ENCODE data around the gene KRT80.

The KRT80 gene

DNA sequence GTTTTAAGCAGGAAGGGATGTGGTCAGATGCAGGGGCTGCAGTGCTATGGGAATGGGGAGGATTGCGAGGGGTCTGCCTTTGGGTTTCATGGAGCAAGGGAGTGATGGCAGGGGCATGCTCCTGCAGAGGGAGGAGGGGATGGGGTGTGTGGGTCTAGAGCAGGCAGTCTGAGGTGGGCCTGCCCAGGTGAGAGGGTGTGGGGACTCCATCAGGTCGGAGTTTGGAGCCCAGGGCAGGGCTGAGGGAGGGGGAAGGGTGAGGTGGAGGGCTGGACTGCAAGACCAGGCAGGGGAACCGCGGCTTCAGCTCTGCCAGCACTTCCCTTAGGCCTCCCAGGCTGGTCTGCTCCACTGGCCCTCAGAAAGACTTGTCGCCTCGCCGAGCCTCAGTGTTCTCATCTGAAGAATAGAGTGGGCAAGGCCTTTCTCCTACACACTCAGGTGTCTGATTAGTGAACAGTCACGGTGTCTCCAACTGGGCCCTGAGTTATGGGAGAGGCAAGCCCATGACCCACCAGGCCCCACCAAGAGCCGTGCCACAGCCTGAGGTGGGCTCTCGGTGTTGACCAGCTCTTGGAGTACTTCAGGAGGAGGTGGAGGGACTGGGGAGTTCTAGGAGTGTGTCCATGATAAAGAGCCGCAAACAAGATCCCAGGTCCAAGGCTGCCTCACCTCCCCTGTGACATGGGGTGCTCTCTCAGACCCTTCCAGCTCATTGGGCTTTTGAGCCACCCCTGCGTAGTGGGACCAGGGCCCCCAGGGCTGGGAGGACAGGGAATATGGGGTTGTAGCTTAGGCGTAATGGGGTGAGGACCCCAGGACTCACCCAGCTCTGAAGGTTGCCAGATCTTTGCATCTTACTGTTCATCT, 20.1 kb upstream of the KRT80 start:
- in situ Hi-C loops (cut with MboI; ENCODE audit: low sequenced_read_pairs): no loop called here

DNA sequence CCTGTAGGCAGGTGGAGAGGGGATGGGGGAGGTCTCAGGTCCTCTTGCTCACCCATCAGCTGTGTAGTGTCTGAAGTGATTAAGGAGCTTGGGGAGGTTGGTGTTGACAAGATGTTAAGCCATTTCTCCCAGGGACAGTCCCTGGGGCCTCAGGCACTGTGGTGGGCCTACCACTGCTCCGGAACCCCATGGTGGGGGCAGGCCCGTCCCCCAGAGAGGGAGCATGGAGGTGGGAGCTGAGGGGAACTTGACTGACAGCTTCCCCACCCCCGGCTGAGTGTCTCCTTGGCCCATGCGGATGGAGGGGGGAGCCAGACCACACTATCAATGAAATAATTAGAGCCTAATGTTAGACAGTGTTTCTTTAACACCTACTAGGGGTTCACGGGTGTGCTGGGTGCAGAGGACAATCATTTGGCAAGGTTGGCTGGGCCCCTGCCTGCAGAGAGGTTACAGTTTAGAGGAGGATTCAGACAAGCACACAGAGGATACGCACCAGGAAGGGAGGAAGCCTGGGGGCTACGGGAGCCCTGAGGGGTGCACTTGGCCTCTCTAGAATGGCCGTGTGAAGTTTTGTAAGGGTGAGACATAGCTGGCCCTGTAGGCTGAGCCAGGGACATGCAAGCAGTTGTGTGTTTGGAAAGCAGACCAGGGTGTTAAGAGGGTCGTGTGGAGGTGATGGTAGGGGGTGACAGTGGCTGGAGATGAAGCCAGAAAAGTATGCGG, 19.3 kb upstream of the KRT80 start:
- in situ Hi-C loops (cut with MboI; ENCODE audit: low sequenced_read_pairs): no loop called here

DNA sequence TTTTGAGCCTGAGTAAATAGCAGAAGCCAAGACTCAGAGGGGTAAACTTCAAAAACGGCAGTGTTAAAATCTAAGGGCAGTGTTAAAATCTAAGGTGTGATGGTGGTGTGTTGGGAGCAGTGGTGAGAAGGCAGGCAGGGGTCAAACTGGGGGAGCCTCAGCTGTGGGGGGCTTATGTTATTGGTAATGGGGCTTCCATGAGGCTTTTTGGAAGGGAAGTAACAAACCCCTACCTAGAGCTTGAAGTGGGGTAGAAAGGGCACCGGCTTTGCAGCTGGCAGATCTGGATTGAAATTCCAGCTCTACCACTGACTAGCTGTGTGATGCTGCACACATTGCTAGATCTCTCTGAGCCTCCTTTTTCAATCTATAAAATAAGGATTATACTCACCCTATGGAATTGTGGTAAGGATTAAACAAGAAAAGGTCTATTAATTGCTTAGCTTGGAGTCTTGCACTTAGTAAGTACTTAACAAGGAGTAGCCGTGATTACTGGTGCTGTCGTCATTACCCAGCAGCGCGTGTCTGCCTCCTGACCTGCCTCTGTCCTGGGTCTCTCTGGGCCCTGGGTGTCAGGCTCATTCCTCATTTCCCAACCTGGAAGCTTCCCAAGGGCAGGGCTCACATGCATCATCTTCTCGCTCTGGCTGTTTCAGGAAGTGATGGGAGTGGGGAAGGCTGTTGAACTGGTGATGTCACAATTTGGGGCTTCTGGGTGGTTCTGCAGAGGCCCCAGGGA, 18.5 kb upstream of the KRT80 start:
- in situ Hi-C loops (cut with MboI; ENCODE audit: low sequenced_read_pairs): no loop called here

DNA sequence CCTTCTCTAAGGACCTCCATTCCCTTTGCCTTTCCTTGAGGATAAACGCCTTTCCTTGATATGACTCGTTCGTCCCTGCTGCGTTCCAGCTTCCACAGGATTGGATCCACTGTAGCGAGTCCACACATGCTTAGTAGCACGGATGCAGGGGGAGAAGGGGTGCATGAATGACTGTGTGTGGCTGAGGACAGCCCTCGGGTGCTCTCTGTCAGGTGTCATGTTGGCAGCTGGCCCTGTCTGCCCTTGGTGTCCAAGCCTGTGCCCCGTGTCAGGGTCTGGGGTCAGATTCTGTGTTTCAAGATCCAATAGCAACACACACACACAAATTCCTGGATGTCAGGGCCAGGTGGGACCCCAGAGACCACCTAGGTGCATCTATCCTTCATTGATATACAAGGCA, 17.5 kb upstream of the KRT80 start:
- in situ Hi-C loops (cut with MboI; ENCODE audit: low sequenced_read_pairs): no loop called here

DNA sequence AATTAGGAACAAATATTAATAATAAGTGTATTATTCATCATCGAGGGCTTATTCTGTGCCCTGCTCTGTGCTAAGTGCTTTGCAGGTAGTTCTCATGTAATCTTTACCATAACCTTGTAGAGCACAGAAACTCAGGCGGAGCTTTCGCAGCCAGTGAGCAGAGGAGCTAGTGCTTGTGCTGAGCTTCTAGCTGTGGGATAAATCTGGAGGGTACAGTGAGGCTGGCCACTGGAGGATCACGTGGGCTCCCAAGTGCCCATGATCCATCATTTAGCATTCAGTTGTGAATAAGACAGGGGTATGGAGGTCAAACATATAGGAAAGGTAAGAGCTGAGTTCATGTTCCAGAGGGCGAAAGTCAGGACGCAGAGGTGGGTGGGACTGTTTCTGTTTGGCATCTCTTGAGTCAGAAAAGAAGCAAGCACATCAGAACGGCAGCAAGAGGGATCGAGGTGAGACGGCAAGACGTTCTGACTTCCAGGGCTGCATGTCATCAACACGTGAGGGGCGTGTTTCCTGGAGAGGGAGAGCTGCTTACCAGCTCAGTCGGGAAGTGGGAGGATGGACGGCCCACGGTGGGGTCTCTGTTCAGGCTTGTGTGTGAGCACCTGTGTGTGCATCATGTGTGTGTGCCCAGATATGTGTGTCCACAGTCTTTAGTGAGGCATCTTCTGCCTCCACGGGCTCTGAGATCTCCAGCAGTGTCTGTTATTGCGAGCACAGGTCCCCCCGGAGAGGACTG, 16.8 kb upstream of the KRT80 start:
- in situ Hi-C loops (cut with MboI; ENCODE audit: low sequenced_read_pairs): no loop called here

- in situ Hi-C loops (cut with MboI; ENCODE audit: low sequenced_read_pairs): no loop called here
Measured at GRCh38 chr12:52207895-52208294, 16.1 kb upstream of the KRT80 start.

- in situ Hi-C loops (cut with MboI; ENCODE audit: low sequenced_read_pairs): no loop called here
Measured at GRCh38 chr12:52207106-52207505, 15.3 kb upstream of the KRT80 start.

- in situ Hi-C loops (cut with MboI; ENCODE audit: low sequenced_read_pairs): no loop called here
Measured at GRCh38 chr12:52206304-52207040, 14.7 kb upstream of the KRT80 start.

GRCh38 chr12:52205612-52206303, 13.9 kb upstream of the KRT80 start:
- in situ Hi-C loops (cut with MboI; ENCODE audit: low sequenced_read_pairs): no loop called here

GRCh38 chr12:52204931-52205505, 13.2 kb upstream of the KRT80 start:
- in situ Hi-C loops (cut with MboI; ENCODE audit: low sequenced_read_pairs): no loop called here

- in situ Hi-C loops (cut with MboI; ENCODE audit: low sequenced_read_pairs): no loop called here
Measured at GRCh38 chr12:52204095-52204930, 12.5 kb upstream of the KRT80 start.

- in situ Hi-C loops (cut with MboI; ENCODE audit: low sequenced_read_pairs): no loop called here
Measured at GRCh38 chr12:52203079-52203921, 11.5 kb upstream of the KRT80 start.

GRCh38 chr12:52202361-52203078, 10.7 kb upstream of the KRT80 start:
- in situ Hi-C loops (cut with MboI; ENCODE audit: low sequenced_read_pairs): no loop called here

GRCh38 chr12:52201451-52201839, 9.6 kb upstream of the KRT80 start:
- in situ Hi-C loops (cut with MboI; ENCODE audit: low sequenced_read_pairs): no loop called here

- in situ Hi-C loops (cut with MboI; ENCODE audit: low sequenced_read_pairs): no loop called here
Measured at GRCh38 chr12:52200781-52201450, 9.1 kb upstream of the KRT80 start.

GRCh38 chr12:52200086-52200780, 8.4 kb upstream of the KRT80 start:
- in situ Hi-C loops (cut with MboI; ENCODE audit: low sequenced_read_pairs): no loop called here
